ENCODE results near the gene PPA2.
"Not testable (repeated sequence)": the region's sequence is repeated elsewhere in the genome, so short reads cannot be mapped to it uniquely, and the experiment has no call there.

Gene PPA2

DNA sequence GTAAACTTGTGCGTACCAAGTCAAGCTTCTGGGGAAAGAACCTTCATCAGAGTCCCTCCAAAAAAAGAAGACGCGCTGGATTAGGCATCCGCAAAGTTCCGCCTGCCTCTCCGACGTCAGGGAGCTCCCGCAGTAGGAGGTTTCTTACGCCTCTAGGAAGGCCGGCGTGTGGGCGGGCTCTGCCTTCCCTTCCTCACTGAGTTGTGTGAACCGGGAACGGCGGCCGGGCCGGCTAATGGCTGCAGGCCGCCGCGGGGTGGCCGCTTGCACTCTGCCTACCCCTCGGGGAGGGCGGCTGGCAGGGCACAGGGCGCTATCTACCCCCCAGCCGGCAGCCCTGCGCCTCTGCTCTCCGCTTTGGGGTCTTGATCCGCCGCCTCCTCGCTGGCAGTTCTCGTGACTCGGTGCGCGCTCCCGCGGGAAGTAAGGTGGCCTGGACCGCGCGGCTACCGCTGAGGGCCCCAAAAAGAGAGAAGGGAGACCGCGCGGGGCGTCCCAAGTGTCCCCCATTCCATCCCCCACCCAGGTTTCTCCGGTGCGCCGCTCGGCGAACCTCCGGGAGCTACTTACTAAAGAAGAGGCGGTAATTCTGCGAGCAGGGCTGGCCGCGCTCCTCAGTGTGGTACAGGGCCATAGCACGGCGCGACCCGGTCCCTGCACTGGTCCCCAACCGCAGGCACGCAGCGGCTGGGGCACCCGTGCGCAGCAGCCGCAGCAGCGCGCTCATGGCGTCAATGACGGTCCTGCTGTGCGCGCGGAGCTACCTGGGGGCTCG, at the start of gene PPA2:
PPA2 (minus strand) TSS at position 739 of the 775 bp plus-strand sequence; CDS start at position 727, 12 bp downstream.
- peak; percentile 80 to 85 for DNase-seq

DNA sequence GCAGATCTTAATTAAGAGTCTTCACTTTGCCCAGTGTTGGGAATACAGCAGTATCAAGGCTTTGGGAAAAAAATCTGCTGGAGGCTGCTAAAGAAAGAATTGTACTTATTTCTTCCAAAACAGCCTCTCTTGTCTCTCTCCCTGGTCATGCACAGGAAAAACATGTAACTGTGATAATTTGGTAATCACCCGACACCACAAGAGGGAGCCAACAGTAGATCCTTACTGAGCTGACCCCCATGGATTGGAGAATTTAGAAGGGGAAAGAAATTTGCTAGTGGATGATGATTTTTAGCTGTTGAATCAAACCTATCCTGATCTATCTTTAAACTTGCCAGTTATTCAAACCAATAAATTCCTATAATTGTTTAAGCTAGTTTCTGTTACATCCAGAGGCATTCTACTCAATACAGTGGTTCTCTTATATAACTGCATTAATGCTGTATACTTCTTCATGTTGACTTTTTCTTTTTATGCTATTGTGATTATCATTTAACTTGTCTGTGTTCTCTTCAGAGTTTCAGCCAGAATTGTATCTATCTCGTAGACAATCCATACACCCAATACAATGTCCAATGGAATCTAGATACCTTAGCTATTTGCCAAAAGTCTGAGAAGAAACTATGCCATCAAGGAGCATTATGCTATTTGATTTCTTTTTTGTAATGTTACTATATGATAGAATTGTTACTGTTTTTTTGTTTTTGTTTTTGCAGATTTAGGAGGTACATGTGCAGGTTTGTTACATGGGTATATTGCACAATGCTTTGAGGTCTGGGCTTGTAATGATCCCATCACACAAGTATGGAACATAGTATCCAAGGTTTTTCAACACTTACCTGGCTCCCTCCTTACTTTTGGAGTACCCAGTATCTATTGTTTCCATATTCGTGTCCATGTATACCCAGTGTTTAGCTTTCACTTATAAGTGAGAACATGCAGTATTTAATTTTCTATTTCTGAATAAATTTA, 47.2 kb upstream of the PPA2 start:
- peak in 1 of 2 donors; percentile 18 for DNase-seq

DNA sequence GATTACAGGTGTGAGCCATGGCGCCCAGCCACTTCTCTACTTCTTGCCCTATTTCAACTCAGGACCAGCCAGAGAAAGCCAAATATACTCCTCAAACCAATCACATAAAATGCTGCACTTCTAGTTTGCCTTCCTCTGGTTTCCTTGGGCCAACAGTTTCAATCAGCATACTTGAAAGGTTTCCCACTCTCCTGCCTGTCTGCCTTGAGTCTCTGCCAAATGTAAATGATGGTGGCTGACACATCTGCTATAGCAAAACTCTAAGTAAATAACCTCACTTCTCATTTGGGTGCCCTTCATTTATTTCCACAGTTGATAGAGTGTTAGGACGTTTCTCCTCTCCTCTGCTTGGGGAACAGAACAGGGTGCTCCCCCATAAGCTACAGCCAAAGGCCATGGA, 36.4 kb upstream of the PPA2 start:
- DNase-seq, result no peak

- no peak for DNase-seq
Observed at GRCh38 chr4:105509714-105510113, 35.9 kb upstream of the PPA2 start.

DNA sequence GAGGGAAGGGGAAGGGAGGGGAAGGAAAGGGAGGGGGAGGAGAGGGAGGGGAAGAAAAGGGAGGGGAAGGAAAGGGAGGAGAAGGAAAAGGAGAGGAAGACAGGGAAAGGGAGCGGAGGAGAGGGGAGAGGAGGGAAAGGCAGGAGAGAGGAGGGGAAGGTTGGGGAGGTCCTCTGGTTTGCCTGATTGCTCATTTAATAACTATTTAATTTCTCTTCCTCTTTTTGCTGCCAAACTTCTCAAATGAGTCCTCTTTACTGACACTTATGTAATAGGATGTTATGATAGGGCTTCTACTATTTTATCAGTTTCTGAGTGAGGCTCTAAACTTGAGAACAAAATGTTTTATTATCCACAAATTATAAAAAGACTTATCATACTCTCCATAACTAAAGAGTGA, 35.4 kb upstream of the PPA2 start:
- DNase-seq, result no peak

DNA sequence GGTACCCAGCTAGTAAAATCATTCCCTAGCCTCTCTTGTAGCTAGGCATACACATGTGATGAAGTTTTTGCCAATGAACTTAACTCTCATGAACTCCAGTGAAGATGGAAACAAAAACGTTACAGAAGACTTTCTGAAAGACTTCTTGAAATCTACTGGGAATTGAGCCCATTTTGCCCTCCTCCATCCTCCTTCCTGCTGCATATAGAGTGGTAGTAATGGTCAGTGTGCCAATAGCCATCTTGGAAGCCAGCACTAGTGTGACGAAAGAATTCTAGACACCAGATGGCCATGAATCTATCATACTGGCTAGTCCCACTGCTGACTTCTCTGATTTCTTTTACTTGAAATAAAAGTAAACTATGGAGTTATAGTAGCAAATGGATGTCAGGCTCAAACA, 30.9 kb upstream of the PPA2 start:
- DNase-seq, result no peak

- no peak for DNase-seq
Observed at GRCh38 chr4:105503484-105503883, 29.6 kb upstream of the PPA2 start.

DNA sequence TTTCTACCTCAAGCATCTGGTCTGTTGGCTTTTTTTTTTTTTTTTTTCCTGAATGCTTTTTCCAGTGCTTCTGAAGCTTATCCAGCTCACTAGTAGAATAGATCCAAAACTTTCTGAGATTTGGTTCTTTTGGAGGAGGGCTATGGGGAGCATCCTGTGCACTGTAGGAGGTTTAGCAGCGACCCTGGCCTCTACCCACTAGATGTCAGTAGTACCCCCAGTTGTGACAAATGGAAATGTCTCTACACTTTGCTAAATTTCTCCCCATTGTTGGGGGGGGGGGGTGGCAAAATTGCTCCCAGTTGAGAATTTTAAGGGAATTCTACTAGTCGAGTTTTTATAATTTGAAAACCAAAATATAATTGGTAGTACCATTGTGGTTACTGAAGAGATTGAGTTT, 23.0 kb upstream of the PPA2 start:
- no peak for DNase-seq

GRCh38 chr4:105495667-105496066, 21.8 kb upstream of the PPA2 start:
- no peak for DNase-seq

GRCh38 chr4:105490523-105490922, 16.7 kb upstream of the PPA2 start:
- DNase-seq, result no peak

DNA sequence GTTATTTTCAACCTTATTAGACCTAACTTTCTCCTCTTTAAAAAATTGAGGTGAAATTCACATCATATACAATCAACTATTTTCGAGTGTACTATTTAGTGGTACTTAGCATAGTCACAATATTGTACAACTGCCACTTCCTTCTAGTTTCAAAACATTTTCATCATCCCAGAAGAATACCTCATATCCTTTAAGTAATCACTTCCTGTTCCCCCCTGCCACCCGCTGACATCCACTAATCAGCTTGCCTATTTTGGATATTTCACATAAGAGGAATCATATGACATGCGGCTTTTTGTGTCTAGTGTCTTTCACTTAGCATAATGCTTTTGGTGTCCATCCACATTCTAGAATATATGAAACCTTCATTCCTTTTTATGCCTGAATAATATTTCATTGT, 10.0 kb upstream of the PPA2 start:
- DNase-seq, result no peak

DNA sequence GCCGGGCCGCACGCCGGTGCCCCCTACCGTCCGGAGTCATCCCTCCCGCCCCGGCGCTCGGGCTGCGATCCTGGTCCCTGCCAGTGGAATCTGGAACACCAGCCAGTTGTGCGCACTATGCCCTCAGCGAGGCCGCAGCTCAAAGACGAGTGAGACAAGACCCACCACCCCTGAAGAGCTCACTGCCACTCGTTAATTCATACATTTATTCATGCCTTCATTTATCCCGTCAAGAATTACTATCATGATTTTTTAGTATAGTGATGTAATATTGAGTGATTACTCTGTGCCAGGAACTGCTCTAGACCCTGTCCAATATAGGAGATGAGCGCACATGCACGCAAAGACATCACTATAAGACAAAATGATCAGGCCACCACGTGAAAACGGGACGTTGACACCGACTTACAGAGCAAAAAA, 247 bp upstream of the PPA2 start:
- peak in 1 of 2 donors; percentile 85 for DNase-seq

DNA sequence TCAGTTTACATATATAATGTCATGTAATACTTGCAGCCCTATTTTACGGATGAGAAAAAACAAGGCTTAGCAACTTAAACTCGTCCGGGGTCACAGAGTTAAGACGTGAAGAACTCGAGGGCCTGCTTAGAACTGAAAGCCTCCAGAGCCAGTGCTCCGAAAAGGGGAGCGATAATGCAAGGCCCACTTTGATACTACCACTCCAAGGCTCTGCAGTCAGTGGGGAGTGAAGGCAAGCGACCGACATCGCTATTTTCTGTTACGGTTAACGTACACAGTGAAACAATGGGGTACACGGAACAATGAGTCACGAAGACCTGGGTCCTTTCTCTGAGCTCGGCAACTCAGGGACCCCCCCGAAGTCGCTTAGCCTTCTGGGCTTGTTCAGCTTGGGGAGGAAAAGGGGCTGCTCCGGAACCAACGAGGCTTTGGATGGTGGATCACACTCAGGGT, 965 bp downstream of the PPA2 start:
- no peak for DNase-seq

DNA sequence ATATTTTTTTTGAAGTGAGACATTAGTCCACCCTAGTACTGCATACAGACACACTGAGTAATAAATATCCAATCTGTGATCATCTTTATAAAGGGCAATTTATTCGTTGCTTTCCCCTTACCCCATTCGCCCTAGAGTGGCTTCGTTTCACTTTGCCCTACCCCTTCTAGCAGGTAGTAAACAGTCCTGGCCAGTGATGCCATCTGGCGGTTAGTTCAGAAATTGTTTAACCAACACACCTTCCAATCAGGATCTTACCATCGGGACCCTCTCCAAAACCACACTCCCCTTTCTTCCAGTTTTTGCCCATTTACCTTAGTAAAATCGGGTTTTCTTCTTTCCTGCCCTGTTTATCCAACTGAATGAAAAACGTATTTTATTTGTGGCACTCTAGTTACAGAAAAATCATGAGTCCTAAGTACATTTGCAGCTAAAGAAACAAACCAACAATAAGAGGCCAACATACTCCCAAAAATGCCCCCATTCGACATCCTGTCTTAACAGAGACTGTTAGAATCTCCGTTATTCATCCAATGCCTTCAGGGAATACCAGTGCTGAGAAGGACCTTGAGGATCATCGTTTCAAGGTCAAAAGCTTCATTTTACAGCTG, 2.2 kb downstream of the PPA2 start:
- DNase-seq, result peak; percentile 79 to 85

DNA sequence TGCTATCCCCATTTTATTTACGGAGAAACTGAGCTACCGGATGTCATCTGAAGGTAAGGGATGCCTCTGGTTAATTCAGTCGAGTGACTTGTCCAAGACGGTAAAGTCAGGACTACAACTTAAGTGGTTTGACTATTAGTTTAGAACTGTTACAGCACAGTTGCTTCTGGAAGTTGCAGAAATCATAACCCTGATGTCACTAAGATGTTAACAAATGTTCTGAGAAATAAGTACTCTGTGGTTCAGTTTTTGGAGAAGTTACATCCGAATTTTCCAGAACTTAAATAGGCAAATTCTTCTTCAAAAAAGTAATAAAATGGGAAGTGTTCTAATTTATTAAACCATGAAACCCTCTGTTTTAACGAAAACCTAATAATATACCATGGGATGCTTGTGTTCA, 3.1 kb downstream of the PPA2 start:
- no peak for DNase-seq

- no peak for DNase-seq
Observed at GRCh38 chr4:105469736-105470135, 4.1 kb downstream of the PPA2 start.

DNA sequence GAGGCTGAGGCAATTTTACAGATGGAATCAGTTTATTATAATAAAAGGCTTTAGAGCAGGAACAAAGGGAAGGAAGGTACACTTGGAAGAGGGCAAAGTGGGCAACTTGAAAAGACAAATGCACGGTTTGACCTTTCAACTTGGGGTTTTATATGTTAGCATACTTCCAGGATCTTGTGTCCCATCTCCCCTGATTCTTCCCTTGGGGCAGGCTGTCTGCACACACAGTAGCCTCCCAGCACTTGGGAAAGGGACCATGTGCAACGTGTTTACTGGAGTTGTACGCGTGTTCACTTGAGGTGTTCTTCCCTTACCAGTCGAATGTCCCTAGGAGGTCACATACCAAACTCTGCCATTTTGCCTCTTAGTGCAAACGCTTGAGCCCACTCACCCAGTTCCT, 7.3 kb downstream of the PPA2 start:
- DNase-seq, result no peak

- DNase-seq, result not testable (repeated sequence)
Observed at GRCh38 chr4:105464563-105464962, 9.3 kb downstream of the PPA2 start.

- DNase-seq, result no peak
Observed at GRCh38 chr4:105462576-105462975, 11.3 kb downstream of the PPA2 start.

GRCh38 chr4:105461621-105462382, 12.1 kb downstream of the PPA2 start:
- no peak for DNase-seq

GRCh38 chr4:105461221-105461620, 12.6 kb downstream of the PPA2 start:
- DNase-seq, result peak in 1 of 2 donors; percentile 17

DNA sequence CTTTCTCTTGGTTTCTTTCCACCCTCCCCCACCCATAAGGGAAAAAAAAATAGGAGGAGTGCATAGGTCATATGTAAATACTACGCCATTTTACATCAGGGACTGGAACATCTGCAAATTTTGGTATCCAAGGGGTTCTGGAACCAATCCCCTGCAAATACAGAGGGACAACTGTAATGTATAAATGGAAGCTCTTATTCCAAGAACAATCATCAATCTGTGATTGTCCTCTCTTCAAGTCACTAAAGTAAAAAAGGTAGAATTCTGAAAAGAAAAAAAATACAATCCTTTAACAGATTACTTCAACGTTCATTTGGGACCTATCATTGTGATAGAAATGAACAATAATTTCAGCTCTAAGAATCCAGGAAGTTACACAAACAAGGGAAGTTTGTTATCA, 13.6 kb downstream of the PPA2 start:
- DNase-seq, result no peak

All from CD4-positive, alpha-beta T cell treated with Interleukin-4 for 1 hour (primary cell).